NCI-H2227 treated with DMSO at 0.1 percent for 48 hours (cell line): ENCODE measurements around the gene BFSP2.

Experiments
- DNase-seq: peaks from one replicate; lab custom pipeline; 2025; lab: John Stamatoyannopoulos, UW

BFSP2 gene

GRCh38 chr3:133419151-133419909 lies 19.5 kb downstream of the BFSP2 start:
- no peak for DNase-seq

DNA sequence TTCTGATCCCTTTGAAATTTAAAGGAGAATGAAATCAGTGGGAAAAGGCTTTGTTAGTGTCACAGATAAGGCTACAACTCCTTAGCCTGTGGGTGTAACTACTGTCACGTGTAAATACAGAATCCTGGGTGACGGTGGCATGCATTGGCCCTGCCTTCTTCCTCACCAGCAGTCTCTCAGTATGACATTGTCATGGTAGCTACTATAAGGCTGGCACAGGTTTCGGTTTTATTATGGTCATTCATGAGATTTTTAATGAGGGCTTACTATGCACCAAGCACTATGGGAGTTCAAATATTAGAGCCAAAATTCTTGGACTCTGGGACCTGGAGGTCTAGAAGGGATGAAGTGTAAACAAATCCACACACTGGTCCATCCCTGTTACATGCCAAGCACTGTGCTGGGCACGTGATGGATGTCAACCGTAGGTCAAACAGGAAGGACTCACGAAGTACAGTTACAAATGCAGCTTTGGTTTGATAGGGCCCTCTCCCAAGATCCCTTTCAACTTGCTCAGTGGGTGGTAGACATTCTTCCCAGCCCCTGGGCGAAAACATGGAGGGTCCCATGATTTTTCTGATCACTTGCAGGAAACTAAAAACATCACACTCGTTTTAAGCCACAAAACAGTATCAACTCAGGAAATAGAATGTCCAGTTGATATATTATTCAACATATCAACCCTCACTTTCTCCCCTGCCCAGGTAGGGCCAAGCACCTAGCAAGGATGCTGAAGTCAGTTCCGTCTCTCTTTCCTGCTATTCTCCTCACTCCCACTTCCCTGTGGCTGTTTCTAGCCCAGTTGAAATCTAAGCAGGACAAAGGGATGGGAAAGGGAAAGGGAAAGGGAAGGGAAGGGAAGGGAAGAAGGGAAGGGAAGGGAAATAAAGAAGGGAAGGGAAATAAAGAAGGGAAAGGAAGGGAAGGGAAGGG lies 25.3 kb downstream of the BFSP2 start:
- DNase-seq: no peak

- no peak for DNase-seq
Observed at GRCh38 chr3:133425898-133426297, 26.0 kb downstream of the BFSP2 start.

DNA sequence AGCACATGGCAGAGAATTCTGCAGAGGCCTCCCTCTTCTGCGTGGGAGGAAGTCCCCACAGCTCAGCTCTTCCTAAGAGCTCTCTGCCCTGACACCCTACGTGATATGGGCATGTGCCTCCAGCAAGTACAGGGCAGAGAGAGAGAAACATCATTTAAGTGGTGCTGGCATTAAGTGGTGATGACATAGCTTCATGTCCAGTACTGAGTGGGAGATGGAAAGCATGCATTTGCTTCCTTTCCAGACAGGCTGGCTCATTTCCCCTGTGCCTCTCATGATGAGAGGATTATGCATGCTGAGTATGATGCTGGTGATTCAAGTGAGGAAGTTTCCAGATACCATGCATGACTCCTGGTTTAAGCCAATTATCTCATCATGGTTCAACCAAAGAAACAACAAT lies 26.9 kb downstream of the BFSP2 start:
- DNase-seq: no peak

GRCh38 chr3:133428552-133428951 lies 28.7 kb downstream of the BFSP2 start:
- DNase-seq: no peak

- DNase-seq: no peak
Observed at GRCh38 chr3:133429063-133429462, 29.2 kb downstream of the BFSP2 start.

- DNase-seq: no peak
Observed at GRCh38 chr3:133439563-133439962, 39.7 kb downstream of the BFSP2 start.

GRCh38 chr3:133440652-133441051 lies 40.8 kb downstream of the BFSP2 start:
- no peak for DNase-seq

- DNase-seq: no peak
Observed at GRCh38 chr3:133441867-133442270, 42.0 kb downstream of the BFSP2 start.

DNA sequence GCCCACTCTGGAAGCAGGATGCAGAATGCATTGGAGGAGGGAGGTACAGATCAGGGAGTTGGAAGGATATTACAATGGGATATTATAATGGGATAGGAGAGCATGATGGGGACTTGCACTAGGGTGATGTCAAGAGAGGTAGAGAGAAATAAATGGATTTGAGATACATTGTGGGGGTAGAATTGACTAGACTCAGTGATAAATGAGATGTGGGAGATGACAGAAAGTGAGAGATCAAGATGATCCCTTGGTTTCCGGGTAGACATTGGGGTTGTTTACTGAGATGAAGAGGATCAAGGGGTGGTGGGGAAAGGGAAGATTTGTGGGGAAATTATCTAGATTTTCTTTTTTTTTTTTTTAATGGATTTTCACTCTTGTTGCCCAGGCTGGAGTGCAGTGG lies 42.7 kb downstream of the BFSP2 start:
- no peak for DNase-seq

- no peak for DNase-seq
Observed at GRCh38 chr3:133443649-133444422, 44.0 kb downstream of the BFSP2 start.

GRCh38 chr3:133444423-133444774 lies 44.5 kb downstream of the BFSP2 start:
- no peak for DNase-seq

- DNase-seq: no peak
Observed at GRCh38 chr3:133445108-133445507, 45.3 kb downstream of the BFSP2 start.

DNA sequence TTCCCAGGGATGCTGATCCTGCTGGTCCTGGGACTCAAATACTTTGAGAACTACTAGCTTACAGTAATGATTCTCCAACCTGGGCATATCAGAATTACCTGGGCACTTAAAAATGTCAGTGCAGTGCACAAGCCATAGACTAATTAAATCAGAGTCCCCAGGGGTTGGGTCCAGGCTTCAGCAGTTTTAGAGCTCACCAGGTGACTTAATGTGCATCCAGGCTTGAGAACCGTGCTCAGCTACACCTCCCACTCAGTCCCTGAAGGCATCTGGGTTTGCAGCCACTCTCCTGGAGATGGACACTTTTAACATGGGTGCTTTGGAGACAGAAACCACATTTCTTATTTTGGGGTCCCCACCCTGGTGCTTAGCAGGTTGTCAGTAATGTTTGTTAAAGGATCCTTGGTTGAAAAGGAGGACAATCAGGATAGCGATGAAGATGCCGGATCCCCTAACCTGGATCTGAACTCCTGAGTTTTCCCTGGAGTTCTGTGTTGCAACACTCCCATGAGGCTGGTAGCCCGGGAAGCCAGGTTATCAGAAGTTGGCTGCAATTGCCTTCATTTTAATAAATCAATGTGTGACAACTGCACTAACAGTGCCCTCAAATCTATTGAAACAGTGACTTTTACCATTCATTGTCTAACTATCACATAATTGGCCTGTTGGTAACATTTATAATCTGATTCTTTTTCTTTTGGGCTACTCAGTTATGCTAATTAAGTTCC lies 48.1 kb downstream of the BFSP2 start:
- no peak for DNase-seq

DNA sequence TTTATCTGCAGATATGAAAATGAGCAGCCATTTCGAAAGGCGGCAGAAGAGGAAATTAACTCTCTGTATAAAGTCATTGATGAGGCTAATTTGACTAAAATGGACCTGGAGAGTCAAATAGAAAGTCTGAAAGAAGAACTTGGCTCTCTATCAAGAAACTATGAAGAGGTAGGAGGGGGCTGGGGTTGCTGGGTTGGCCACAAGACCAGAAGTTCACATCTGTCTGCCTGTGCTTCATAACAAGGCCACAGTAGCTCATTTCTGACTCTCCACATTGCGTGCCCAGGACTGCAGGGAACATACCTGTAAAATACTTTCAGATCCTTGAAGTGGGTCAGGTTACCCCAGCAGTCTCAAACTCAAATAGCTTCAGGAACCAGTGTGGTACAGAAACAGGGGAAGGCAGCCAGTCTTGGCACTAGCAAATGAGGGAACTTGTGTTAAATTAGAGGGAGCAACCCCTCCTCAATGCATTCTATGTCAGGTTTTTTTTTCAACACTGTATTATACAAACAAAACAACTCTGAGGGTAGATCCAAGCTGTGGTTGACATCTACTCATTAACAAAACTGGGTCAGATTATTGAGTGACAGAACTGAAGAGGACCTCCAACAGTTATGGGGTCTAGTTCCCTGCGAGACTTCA lies 48.7 kb downstream of the BFSP2 start:
- DNase-seq: no peak

GRCh38 chr3:133451309-133451708 lies 51.5 kb downstream of the BFSP2 start:
- no peak for DNase-seq

GRCh38 chr3:133452641-133453319 lies 52.9 kb downstream of the BFSP2 start:
- DNase-seq: no peak

GRCh38 chr3:133453383-133453782 lies 53.5 kb downstream of the BFSP2 start:
- DNase-seq: no peak

GRCh38 chr3:133455281-133455680 lies 55.4 kb downstream of the BFSP2 start:
- no peak for DNase-seq

- DNase-seq: no peak
Observed at GRCh38 chr3:133455960-133456359, 56.1 kb downstream of the BFSP2 start.

DNA sequence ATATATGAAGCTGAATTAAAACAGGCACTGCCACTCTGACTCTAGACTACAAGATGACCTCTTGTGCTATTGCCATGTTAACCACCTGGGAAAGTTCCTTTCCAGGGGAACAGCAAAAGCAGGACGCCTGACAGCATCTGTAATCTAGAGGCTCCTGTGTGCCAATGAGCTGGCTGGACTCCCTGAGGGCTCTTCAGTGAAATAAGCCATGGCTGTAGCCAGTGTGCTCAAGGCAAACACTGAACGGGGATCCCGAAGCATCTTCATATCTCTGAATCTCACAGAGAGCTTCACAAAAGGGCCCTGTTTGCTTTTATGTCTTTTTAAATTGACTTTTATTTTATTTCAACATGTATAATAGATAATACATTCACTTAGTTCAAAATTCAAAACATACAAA lies 57.2 kb downstream of the BFSP2 start:
- no peak for DNase-seq
